Inferior parietal cortex (tissue), 1 donor: ENCODE measurements around the gene KIF1C.

Source experiments
- DNase-seq: peaks from one replicate; pipeline ENCODE4 v3.0.0-alpha.2; 2016; ENCODE audit errors: extremely low spot score

The KIF1C gene

GRCh38 chr17:4969047-4969550 is 28.7 kb upstream of the KIF1C start:
- DNase-seq: no peak

DNA sequence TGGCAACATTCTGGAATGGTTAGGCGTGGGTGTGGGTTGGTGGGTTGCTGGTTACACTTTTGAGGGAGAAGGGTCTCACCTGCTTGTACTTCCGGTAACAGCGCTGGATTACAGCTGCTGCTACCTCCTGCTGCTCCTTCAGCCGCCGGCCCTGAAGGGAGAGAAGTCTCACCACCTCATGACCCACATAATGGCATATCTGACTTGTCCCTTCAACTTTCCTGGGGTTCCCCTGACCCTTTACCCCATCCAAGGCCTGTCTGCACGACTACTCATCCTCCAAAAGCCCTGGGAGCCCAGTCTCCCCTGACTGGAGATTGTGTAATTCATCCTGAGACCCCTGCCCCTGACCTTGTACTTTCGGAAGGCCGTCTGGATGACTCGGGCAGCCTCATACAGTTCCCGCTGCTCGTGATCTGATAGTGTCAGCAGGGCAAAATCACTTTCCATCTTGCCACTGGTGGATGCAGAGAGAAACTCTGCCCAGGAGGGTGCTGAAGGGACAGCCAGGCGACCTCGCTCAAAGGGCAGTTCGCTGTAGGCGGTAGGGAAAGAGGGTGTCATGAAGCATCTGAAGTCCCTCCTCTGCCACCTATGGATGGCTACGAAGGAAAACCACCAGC is 28.1 kb upstream of the KIF1C start:
- DNase-seq: no peak

DNA sequence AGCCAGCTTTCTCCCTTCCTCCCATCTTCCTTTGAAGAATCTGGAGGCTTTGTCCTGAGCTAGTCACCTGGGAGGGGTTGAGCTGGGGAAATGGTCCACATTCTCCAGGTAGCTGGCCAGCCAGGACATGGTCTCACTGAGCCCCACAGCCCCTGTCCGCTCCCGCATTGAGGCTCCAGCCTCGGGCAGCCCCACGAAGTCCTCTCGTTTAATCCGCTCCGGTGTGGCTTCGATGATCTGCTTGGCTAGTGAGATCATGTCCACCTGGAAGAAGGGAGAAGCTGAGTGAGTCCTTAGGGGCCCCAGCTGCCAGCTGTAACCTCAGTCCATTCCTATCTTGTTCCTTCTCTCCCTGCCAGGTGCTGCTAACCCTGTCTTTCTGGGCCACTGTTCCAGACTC is 27.5 kb upstream of the KIF1C start:
- no peak for DNase-seq

- no peak for DNase-seq
Observed at GRCh38 chr17:4971826-4972225, 25.9 kb upstream of the KIF1C start.

GRCh38 chr17:4972322-4972721 is 25.4 kb upstream of the KIF1C start:
- no peak for DNase-seq

- DNase-seq: no peak
Observed at GRCh38 chr17:4972752-4973151, 25.0 kb upstream of the KIF1C start.

GRCh38 chr17:4973256-4974114 is 24.3 kb upstream of the KIF1C start:
- no peak for DNase-seq

GRCh38 chr17:4974115-4974670 is 23.6 kb upstream of the KIF1C start:
- DNase-seq: no peak

DNA sequence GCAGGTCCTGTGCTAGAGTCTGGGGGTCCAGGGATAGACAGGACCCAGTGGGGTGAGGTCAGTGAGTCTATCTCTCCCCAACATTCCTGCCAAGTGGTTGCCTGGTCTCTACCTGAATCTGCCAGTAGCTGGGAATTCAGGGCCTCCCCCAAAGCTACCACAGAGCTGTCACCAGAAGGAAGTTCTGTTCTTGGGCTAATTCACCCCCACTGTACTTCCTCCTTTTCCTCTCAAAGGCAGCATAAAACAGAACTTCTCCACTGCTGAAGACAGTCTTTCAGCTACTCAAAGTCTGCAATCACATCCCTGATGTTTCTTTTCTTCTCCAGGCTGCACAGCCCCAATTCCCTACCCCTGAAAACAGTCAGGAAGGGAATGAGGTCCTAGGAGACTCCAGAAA is 19.0 kb upstream of the KIF1C start:
- DNase-seq: no peak

GRCh38 chr17:4980644-4981216 is 17.0 kb upstream of the KIF1C start:
- DNase-seq: peak; percentile 60

- DNase-seq: no peak
Observed at GRCh38 chr17:4982305-4982704, 15.4 kb upstream of the KIF1C start.

GRCh38 chr17:4986403-4986802 is 11.3 kb upstream of the KIF1C start:
- DNase-seq: no peak

GRCh38 chr17:4986951-4987766 is 10.6 kb upstream of the KIF1C start, which contains the start of gene CAMTA2:
Gene CAMTA2 (minus strand): TSS chr17:4987675. CDS start chr17:4986222, 1,453 bp downstream.
- peak; percentile 77 for DNase-seq

DNA sequence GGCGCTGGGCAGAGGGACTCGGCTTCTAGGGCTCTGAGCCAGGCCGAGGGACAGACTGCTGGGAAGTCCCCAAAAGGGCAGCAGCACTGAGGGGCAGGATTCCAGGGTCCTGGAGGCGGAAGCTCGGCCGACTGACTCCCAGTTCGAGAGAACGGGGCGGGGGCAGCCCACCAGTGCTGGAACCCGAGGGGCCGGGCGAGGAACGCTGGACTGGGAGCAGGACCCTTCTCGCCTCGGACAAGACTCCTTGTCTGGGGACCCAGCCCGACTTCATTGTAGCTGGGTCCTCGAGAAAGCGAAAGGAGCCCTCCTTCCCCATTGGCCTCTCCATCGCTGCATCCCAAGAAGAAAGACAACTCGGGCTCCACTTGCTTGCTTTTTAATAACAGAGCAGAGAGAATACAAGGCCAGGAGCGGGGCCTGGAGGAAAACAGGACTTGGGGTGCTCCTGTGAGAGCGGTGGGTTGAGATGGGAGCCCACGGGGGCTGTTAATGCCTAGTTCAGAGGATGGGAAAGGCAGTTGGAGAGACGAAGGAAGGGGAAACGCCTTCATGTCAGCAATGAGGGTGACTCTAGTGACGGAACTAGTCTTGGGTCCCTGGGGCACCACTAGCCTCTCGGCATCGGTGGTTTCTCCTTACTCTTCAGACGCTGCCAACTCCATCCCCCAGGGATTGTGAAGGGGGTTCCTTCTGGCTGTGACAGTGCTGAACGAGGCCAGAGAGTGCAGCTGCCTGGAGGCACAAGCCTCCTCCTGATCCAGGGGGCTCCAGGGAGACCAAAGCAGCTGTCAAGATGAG is 9.8 kb upstream of the KIF1C start:
- peak; percentile 15 for DNase-seq

DNA sequence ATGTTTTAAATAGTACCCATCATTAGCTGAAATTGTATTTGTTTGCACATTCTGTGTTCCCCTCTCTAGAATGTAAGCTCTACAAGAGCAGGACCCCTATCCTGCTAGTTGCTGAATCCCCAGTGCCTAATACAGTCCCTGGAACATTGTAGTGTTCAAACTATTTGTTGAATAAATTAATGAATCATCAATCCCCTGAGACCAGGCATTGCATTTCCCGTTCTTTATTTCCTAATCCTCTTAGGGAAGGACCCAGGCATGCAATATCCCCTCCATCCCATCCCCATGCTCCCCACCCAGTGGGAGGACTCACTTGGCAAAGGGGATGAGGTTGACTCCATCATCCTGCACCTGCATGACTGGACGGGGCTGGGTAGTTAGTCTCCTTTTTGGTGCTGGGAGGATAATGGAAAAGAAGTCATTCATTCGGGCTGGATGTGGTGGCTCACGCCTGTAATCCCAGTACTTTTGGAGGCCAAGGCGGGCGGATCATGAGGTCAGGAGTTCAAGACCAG is 3.6 kb upstream of the KIF1C start:
- DNase-seq: no peak

DNA sequence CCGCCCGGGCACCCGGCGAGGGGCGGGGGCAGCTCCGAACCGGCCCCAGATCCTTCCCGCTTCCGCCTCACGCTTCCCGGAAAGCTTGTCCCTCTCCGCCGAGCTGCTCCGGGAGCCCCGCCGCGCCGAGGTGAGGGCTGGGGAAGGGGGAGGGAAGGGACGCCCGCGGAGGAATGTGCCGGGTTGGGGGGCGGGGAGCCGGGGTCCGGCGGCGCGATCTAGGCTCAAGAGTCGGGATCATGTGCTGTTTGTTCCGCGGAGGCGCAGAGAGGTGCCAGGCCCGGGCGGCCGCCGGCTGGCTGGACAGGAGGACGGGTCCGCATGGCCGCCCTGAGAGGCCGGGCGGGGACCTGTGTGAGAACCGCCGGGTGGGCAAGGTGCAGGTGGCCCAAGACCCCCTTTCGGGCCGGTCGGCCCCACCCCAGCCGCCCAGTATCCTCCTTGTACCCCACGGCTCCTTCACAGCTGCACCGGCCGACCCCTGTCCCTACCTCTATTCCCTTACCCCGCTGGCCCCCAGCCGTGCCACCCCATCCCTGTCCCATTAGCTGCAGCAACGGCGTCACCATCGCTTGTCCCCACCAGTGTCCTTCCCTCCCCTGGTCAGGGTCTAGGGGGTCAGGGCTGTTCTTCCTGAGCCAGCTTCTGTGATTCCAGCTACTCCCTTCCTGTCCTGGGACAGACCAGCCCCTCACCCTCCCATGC is 429 bp downstream of the KIF1C start:
- no peak for DNase-seq

- DNase-seq: no peak
Observed at GRCh38 chr17:4998732-4999429, 1.1 kb downstream of the KIF1C start.

GRCh38 chr17:4999430-5000093 is 1.8 kb downstream of the KIF1C start:
- DNase-seq: no peak

DNA sequence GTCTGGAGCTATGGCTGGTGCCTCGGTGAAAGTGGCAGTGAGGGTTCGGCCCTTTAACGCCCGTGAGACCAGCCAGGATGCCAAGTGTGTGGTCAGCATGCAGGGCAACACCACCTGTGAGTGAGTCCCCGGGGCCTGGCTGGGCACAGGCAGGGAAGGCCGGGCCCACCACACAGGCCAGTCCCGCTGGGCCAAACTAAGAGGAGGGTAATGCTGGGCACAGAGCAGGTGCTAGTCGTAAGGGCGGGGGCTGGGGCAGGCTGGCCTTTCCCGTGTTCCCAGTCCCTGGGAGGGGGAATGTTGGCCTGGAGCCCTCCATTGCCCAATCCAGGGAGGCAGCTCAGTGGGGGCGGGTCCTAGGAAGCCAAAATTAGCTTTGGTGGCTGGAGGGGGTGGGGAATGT is 2.5 kb downstream of the KIF1C start:
- no peak for DNase-seq
